ENCODE measurements around the gene ISLR. TPM values are rescaled to one million over a fixed set of nuclear protein-coding genes. Genes with fewer than 3 reads are reported as not detected.
A peak's percentile ranks its signal among the peaks of the same experiment; 100 is the strongest.

ISLR gene
- total RNA-seq, 1 donor from 2014 or later = 85.6 TPM

DNA sequence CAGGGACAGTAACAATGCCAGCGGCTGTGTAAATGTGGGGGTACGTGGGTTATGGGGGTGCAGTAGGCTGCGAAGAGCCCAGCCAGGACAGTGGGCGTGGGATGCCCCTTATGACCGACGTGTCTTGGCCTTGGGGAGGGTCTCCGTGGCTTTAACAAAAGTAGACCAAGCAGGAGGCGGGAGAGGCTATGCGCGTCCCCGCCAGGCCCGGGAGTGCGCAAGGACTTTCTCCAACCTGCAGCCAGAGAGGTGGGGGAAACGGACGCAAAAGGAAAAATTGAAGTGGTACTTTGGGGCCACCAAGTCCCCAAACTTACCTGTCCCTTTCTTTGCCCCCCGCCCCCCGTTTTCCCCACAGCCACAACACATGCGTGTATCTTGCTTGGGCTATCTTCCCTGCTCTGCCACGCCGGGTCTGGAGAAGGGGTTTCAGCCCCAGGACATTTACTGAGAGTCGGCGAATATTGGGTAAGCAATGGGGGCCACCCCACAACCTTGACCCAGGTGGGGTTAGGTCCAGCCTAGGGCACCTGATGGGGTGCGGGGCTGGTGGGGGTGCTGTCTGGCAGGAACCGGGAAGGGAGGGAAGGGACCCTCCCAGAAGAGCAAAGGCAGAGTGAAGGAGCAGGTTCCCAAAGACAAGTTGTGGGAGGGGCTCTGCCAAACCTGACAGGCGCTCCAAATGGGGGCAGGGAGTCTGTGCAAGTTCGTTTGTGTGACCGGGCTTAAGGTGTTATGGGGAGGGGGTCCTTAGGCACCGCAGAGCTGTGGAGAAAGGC is 42.5 kb upstream of the ISLR start:
- Histone ChIP-seq H3K4me3 (ENCODE audit: low read length in 3 of 3) (peak overlapping the region; percentile 25 to 52 (median 26)), H3K36me3 (ENCODE audit: control insufficient read depth in 3 of 3, insufficient read depth in 3 of 3, low read length in 3 of 3) (no peaks in the 10 kb centered on the region), H3K9ac (ENCODE audit: low read depth in 1 of 3, low read length in 3 of 3) (peak overlapping the region in 1 of 3 donors; percentile 57), H3K4me1 (ENCODE audit: control insufficient read depth in 3 of 3, insufficient read depth in 3 of 3, low read length in 3 of 3) (peaks cover 21 to 47% (median 42%) of the 10 kb centered on the region in 3 donors), H3K27ac (ENCODE audit: low read depth, low read length) (no peak overlapping the region), H3K9me3 (ENCODE audit: control insufficient read depth in 3 of 3, low read length in 3 of 3) (no peaks in the 10 kb centered on the region), H3K27me3 (ENCODE audit: control insufficient read depth in 3 of 3, insufficient read depth in 3 of 3, low read length in 3 of 3) (peaks cover 80 to 89% (median 86%) of the 10 kb centered on the region in 3 donors)

DNA sequence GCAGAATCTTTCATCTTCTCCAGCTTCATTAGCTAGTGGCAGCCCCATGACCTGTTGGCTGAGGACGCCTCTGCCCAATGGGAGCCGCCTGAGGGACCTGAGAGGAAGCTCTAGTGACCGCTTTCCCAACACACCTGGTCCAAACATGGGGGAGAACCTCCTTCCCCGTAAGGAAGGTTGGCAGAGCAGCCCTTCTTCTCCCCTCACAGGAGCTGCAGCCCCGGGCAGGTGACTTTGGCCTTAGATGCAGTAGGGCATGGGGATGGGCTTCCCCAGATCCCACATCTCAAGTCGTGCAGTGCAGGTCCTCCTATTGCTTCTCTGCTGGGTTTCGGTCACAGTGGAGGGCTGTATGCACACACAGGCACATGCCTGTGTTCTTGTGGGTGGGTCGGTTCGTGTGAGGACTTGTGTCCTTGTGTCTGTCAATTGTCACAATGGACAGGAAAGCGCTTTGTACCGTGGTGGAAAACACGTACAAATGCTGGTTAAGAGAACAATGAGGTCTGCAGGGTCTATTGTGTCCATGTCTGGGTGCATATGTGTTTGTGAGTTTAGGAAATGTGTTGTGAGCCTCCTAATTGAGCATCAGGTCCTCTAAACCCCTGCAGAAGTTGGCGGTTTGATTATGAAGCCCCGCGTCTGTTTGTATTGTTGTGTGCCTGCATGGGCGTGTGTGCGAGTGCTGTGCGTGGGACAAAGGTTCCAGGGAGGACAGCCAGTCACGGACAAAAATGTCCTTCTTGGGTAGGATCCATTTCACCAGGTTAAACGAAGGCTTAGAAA is 41.7 kb upstream of the ISLR start:
- no peak overlapping the region for H3K4me3 ChIP-seq (ENCODE audit: low read length in 3 of 3)
- H3K36me3 ChIP-seq (ENCODE audit: control insufficient read depth in 3 of 3, insufficient read depth in 3 of 3, low read length in 3 of 3) = no peaks in the 10 kb centered on the region
- no peaks in the 10 kb centered on the region for H3K9me3 ChIP-seq (ENCODE audit: control insufficient read depth in 3 of 3, low read length in 3 of 3)
- H3K9ac ChIP-seq (ENCODE audit: low read depth in 1 of 3, low read length in 3 of 3) = no peak overlapping the region
- H3K4me1 ChIP-seq (ENCODE audit: control insufficient read depth in 3 of 3, insufficient read depth in 3 of 3, low read length in 3 of 3) = peaks cover 23 to 50% (median 46%) of the 10 kb centered on the region in 3 donors
- peaks cover 79 to 90% (median 87%) of the 10 kb centered on the region in 3 donors for H3K27me3 ChIP-seq (ENCODE audit: control insufficient read depth in 3 of 3, insufficient read depth in 3 of 3, low read length in 3 of 3)
- no peak overlapping the region for H3K27ac ChIP-seq (ENCODE audit: low read depth, low read length)

DNA sequence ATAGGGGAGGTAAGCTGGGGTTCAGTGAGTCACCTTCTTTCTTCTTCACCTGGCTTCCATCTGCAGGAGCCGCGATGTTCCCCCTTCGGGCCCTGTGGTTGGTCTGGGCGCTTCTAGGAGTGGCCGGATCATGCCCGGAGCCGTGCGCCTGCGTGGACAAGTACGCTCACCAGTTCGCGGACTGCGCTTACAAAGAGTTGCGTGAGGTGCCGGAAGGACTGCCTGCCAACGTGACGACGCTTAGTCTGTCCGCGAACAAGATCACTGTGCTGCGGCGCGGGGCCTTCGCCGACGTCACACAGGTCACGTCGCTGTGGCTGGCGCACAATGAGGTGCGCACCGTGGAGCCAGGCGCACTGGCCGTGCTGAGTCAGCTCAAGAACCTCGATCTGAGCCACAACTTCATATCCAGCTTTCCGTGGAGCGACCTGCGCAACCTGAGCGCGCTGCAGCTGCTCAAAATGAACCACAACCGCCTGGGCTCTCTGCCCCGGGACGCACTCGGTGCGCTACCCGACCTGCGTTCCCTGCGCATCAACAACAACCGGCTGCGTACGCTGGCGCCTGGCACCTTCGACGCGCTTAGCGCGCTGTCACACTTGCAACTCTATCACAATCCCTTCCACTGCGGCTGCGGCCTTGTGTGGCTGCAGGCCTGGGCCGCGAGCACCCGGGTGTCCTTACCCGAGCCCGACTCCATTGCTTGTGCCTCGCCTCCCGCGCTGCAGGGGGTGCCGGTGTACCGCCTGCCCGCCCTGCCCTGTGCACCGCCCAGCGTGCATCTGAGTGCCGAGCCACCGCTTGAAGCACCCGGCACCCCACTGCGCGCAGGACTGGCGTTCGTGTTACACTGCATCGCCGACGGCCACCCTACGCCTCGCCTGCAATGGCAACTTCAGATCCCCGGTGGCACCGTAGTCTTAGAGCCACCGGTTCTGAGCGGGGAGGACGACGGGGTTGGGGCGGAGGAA is 40.5 kb upstream of the ISLR start:
- H3K36me3 ChIP-seq (ENCODE audit: control insufficient read depth in 3 of 3, insufficient read depth in 3 of 3, low read length in 3 of 3) = no peaks in the 10 kb centered on the region
- H3K4me3 ChIP-seq (ENCODE audit: low read length in 3 of 3) = peak overlapping the region in 1 of 3 donors; percentile 35
- H3K27me3 ChIP-seq (ENCODE audit: control insufficient read depth in 3 of 3, insufficient read depth in 3 of 3, low read length in 3 of 3) = peaks cover 77 to 89% (median 85%) of the 10 kb centered on the region in 3 donors
- H3K4me1 ChIP-seq (ENCODE audit: control insufficient read depth in 3 of 3, insufficient read depth in 3 of 3, low read length in 3 of 3) = peaks cover 27 to 51% (median 48%) of the 10 kb centered on the region in 3 donors
- H3K9ac ChIP-seq (ENCODE audit: low read depth in 1 of 3, low read length in 3 of 3) = no peak overlapping the region
- H3K9me3 ChIP-seq (ENCODE audit: control insufficient read depth in 3 of 3, low read length in 3 of 3) = no peaks in the 10 kb centered on the region
- no peak overlapping the region for H3K27ac ChIP-seq (ENCODE audit: low read depth, low read length)

DNA sequence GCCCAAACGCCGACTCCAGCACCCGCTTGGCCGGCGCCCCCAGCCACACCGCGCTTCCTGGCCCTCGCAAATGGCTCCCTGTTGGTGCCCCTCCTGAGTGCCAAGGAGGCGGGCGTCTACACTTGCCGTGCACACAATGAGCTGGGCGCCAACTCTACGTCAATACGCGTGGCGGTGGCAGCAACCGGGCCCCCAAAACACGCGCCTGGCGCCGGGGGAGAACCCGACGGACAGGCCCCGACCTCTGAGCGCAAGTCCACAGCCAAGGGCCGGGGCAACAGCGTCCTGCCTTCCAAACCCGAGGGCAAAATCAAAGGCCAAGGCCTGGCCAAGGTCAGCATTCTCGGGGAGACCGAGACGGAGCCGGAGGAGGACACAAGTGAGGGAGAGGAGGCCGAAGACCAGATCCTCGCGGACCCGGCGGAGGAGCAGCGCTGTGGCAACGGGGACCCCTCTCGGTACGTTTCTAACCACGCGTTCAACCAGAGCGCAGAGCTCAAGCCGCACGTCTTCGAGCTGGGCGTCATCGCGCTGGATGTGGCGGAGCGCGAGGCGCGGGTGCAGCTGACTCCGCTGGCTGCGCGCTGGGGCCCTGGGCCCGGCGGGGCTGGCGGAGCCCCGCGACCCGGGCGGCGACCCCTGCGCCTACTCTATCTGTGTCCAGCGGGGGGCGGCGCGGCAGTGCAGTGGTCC is 39.7 kb upstream of the ISLR start:
- no peak overlapping the region for H3K4me3 ChIP-seq (ENCODE audit: low read length in 3 of 3)
- peaks cover 27 to 45% (median 42%) of the 10 kb centered on the region in 3 donors for H3K4me1 ChIP-seq (ENCODE audit: control insufficient read depth in 3 of 3, insufficient read depth in 3 of 3, low read length in 3 of 3)
- no peak overlapping the region for H3K9ac ChIP-seq (ENCODE audit: low read depth in 1 of 3, low read length in 3 of 3)
- H3K27me3 ChIP-seq (ENCODE audit: control insufficient read depth in 3 of 3, insufficient read depth in 3 of 3, low read length in 3 of 3) = peaks cover 69 to 83% (median 79%) of the 10 kb centered on the region in 3 donors
- H3K36me3 ChIP-seq (ENCODE audit: control insufficient read depth in 3 of 3, insufficient read depth in 3 of 3, low read length in 3 of 3) = no peaks in the 10 kb centered on the region
- H3K27ac ChIP-seq (ENCODE audit: low read depth, low read length) = no peak overlapping the region
- no peaks in the 10 kb centered on the region for H3K9me3 ChIP-seq (ENCODE audit: control insufficient read depth in 3 of 3, low read length in 3 of 3)

DNA sequence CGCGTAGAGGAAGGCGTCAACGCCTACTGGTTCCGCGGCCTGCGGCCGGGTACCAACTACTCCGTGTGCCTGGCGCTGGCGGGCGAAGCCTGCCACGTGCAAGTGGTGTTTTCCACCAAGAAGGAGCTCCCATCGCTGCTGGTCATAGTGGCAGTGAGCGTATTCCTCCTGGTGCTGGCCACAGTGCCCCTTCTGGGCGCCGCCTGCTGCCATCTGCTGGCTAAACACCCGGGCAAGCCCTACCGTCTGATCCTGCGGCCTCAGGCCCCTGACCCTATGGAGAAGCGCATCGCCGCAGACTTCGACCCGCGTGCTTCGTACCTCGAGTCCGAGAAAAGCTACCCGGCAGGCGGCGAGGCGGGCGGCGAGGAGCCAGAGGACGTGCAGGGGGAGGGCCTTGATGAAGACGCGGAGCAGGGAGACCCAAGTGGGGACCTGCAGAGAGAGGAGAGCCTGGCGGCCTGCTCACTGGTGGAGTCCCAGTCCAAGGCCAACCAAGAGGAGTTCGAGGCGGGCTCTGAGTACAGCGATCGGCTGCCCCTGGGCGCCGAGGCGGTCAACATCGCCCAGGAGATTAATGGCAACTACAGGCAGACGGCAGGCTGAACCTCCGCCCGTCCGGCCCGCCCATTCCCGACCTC is 39.0 kb upstream of the ISLR start:
- H3K4me3 ChIP-seq (ENCODE audit: low read length in 3 of 3) = no peak overlapping the region
- no peak overlapping the region for H3K9ac ChIP-seq (ENCODE audit: low read depth in 1 of 3, low read length in 3 of 3)
- peaks cover 20 to 42% (median 40%) of the 10 kb centered on the region in 3 donors for H3K4me1 ChIP-seq (ENCODE audit: control insufficient read depth in 3 of 3, insufficient read depth in 3 of 3, low read length in 3 of 3)
- H3K9me3 ChIP-seq (ENCODE audit: control insufficient read depth in 3 of 3, low read length in 3 of 3) = no peaks in the 10 kb centered on the region
- H3K27me3 ChIP-seq (ENCODE audit: control insufficient read depth in 3 of 3, insufficient read depth in 3 of 3, low read length in 3 of 3) = peaks cover 62 to 80% (median 74%) of the 10 kb centered on the region in 3 donors
- no peaks in the 10 kb centered on the region for H3K36me3 ChIP-seq (ENCODE audit: control insufficient read depth in 3 of 3, insufficient read depth in 3 of 3, low read length in 3 of 3)
- H3K27ac ChIP-seq (ENCODE audit: low read depth, low read length) = no peak overlapping the region

DNA sequence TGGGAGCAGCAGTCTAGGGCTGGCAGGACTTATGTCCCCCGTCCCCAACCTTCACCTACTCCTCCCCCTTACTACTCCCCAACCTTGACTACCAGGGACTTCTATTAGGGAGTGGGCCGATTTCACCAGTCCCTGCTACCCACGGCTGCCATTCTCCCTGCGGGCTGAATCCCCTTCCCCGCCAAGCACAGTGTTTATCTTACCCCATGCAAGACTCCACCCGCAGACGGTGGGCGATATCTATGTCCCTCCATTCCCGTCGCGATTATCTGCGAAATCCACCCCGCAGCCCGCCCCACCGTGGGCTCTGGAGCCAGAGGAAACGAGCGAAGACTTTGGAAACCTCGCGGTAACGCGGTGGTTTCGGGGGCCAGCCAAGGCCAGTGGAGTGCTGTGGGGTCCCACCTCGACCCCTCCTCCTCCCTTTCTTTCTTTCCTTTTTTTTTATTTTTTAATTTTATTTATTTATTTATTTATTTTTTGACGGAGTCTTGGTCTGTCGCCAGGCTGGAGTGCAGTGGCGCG is 38.4 kb upstream of the ISLR start:
- H3K27me3 ChIP-seq (ENCODE audit: control insufficient read depth in 3 of 3, insufficient read depth in 3 of 3, low read length in 3 of 3) = peaks cover 57 to 76% (median 71%) of the 10 kb centered on the region in 3 donors
- no peaks in the 10 kb centered on the region for H3K36me3 ChIP-seq (ENCODE audit: control insufficient read depth in 3 of 3, insufficient read depth in 3 of 3, low read length in 3 of 3)
- no peak overlapping the region for H3K27ac ChIP-seq (ENCODE audit: low read depth, low read length)

DNA sequence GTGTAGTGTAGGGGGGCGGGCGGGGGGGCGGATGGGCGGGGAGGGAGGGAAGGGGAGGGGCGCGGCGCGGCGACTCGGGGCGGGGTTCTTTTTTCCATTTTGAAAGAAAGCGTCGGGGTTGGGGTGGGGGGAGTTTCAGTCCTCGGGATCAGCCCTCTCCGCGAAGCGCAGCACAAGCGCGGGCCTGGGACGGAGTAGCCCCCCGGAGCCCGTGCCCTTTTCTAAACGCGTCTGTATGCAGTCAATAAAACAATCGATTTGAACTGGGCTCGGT is 37.0 kb upstream of the ISLR start:
- peak overlapping the region; percentile 15 for H3K27ac ChIP-seq (ENCODE audit: low read depth, low read length)
- H3K9ac ChIP-seq (ENCODE audit: low read depth in 1 of 3, low read length in 3 of 3) = peak overlapping the region; percentile 38 to 57 (median 50)
- no peaks in the 10 kb centered on the region for H3K9me3 ChIP-seq (ENCODE audit: control insufficient read depth in 3 of 3, low read length in 3 of 3)
- H3K36me3 ChIP-seq (ENCODE audit: control insufficient read depth in 3 of 3, insufficient read depth in 3 of 3, low read length in 3 of 3) = no peaks in the 10 kb centered on the region
- peaks cover 44 to 63% (median 58%) of the 10 kb centered on the region in 3 donors for H3K27me3 ChIP-seq (ENCODE audit: control insufficient read depth in 3 of 3, insufficient read depth in 3 of 3, low read length in 3 of 3)
- H3K4me1 ChIP-seq (ENCODE audit: control insufficient read depth in 3 of 3, insufficient read depth in 3 of 3, low read length in 3 of 3) = peaks cover 13 to 31% (median 30%) of the 10 kb centered on the region in 3 donors
- H3K4me3 ChIP-seq (ENCODE audit: low read length in 3 of 3) = peak overlapping the region; percentile 43 to 61 (median 54)

More for the DNA sequence above, 38.4 kb upstream of the ISLR start:
- Histone ChIP-seq H3K9me3 (ENCODE audit: control insufficient read depth in 3 of 3, low read length in 3 of 3) (no peaks in the 10 kb centered on the region), H3K4me1 (ENCODE audit: control insufficient read depth in 3 of 3, insufficient read depth in 3 of 3, low read length in 3 of 3) (peaks cover 16 to 37% (median 36%) of the 10 kb centered on the region in 3 donors), H3K4me3 (ENCODE audit: low read length in 3 of 3) (no peak overlapping the region), H3K9ac (ENCODE audit: low read depth in 1 of 3, low read length in 3 of 3) (no peak overlapping the region)

DNA sequence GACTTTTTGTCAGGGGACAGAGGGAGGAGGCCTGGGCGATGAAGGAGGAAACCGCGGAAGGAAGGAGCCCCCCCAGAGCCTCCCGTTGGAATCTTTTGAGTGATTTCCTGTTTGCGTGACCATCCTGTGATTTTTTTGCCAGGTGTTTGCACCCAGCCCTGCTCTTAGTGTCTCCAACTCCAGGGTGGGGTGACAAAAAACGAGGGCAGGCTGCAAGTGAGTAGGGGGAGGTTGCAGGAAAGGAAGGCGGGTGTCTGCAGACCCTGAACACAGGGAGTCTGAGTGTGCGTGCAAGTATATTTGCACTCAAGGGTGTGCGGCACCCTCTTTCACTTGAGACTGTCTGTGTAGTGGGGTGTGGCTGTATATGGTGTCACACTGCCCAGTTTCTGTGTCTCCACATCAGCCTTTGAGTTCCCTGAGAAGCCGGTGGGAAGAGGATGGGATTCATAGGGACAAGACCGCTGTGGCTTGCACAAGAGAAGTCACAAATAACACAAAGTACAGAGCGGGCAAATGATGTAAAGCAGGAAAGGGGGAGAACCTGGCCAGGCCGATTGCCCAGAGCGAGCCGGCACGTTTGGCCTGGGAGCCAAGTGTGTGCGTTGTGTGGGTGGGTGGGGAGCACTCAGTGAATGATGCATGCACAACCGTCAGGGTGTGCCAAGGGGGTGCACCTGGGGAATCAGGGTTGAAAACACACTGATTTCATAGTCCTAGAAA is 36.5 kb upstream of the ISLR start:
- Histone ChIP-seq H3K4me1 (ENCODE audit: control insufficient read depth in 3 of 3, insufficient read depth in 3 of 3, low read length in 3 of 3) (peaks cover 13 to 31% (median 30%) of the 10 kb centered on the region in 3 donors), H3K27me3 (ENCODE audit: control insufficient read depth in 3 of 3, insufficient read depth in 3 of 3, low read length in 3 of 3) (peaks cover 39 to 58% (median 53%) of the 10 kb centered on the region in 3 donors), H3K9me3 (ENCODE audit: control insufficient read depth in 3 of 3, low read length in 3 of 3) (no peaks in the 10 kb centered on the region), H3K9ac (ENCODE audit: low read depth in 1 of 3, low read length in 3 of 3) (peak overlapping the region; percentile 38 to 57 (median 50)), H3K36me3 (ENCODE audit: control insufficient read depth in 3 of 3, insufficient read depth in 3 of 3, low read length in 3 of 3) (no peaks in the 10 kb centered on the region), H3K27ac (ENCODE audit: low read depth, low read length) (peak overlapping the region; percentile 15), H3K4me3 (ENCODE audit: low read length in 3 of 3) (peak overlapping the region; percentile 43 to 61 (median 54))
